ENCODE measurements around the gene DECR2. TPM values are rescaled to one million over a fixed set of nuclear protein-coding genes. Genes with fewer than 3 reads are reported as not detected.

DECR2 gene
- total and polyA plus RNA-seq, 9 of the 15 experiments (the other 6 are each of a cell fraction or from before 2014, with no cell fraction given), result 1.0 to 31.9 (median 10.3) TPM

GRCh38 chr16:425082-425718 is 23.5 kb downstream of the DECR2 start, which contains the start of gene RAB11FIP3 (continued):
- TF ChIP-seq, protein P1, sequence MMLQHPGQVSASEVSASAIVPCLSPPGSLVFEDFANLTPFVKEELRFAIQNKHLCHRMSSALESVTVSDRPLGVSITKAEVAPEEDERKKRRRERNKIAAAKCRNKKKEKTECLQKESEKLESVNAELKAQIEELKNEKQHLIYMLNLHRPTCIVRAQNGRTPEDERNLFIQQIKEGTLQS (IDR thresholded peaks at IDR 0.05), result peak; percentile 64; the same call in 1 of the 2 replicates
- TF ChIP-seq, protein P1 (CRISPR knock-in tag; conservative IDR thresholded peaks at IDR 0.05), result no peak
- TF ChIP-seq KLF10 (CRISPR knock-in tag; IDR thresholded peaks at IDR 0.05) (no peak), JUN (IDR thresholded peaks at IDR 0.05; ENCODE audit: borderline replicate concordance, low read depth, low read length) (no peak), JUN (CRISPR knock-in tag; IDR thresholded peaks at IDR 0.05; ENCODE audit: borderline replicate concordance) (0 out of 2 replicates have a peak, but pooled peaks have one; percentile 51), NCOR1 (IDR thresholded peaks at IDR 0.05) (no peak), PHTF2 (CRISPR knock-in tag; IDR thresholded peaks at IDR 0.05) (no peak), TAF1 (IDR thresholded peaks at IDR 0.05; ENCODE audit: control insufficient read depth, extremely low read depth, insufficient read depth, low read length, severe bottlenecking) (peak; percentile 58), ATF1 (CRISPR knock-in tag; IDR thresholded peaks at IDR 0.05) (no peak), ATF1 (tag; IDR thresholded peaks at IDR 0.05) (peak; percentile 96), ZBTB33 (CRISPR knock-in tag; IDR thresholded peaks at IDR 0.05) (0 out of 2 replicates have a peak, but pooled peaks have one; percentile 63), ZNF133 (CRISPR knock-in tag; IDR thresholded peaks at IDR 0.05) (no peak), HMG20A (CRISPR knock-in tag; conservative IDR thresholded peaks at IDR 0.05) (no peak), FOXM1 (IDR thresholded peaks at IDR 0.05; ENCODE audit: low read depth) (no peak), FOXM1 (CRISPR knock-in tag; IDR thresholded peaks at IDR 0.05; ENCODE audit: low read depth) (no peak), ARID4B (CRISPR knock-in tag; IDR thresholded peaks at IDR 0.05) (peak; percentile 66; the same call in 1 of the 2 replicates), ZNF589 (CRISPR knock-in tag; IDR thresholded peaks at IDR 0.05; ENCODE audit: low read depth) (no peak), CTCF (IDR thresholded peaks at IDR 0.05 in 2 of 3, conservative IDR thresholded peaks at IDR 0.05 in 1 of 3; ENCODE audit: insufficient read depth in 2 of 3, low read depth in 1 of 3, low read length in 3 of 3) (peak; percentile 36 to 50 (median 44); a peak in 4 of 6 replicates), ATF7 (IDR thresholded peaks at IDR 0.05) (peak; percentile 90)

Data from K562 (cell line).